ENCODE data around the gene SEC24B.
A peak's percentile ranks its signal among the peaks of the same experiment; 100 is the strongest.

SEC24B gene

GRCh38 chr4:109469915-109470314, 36.3 kb downstream of the SEC24B start:
- TF ChIP-seq, protein P1, sequence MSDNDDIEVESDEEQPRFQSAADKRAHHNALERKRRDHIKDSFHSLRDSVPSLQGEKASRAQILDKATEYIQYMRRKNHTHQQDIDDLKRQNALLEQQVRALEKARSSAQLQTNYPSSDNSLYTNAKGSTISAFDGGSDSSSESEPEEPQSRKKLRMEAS (IDR thresholded peaks at IDR 0.05; ENCODE audit: low read depth, low read length), result no peak
- TF ChIP-seq MYC (IDR thresholded peaks at IDR 0.05; ENCODE audit: low read depth, low read length), result no peak
- TF ChIP-seq POLR2A (IDR thresholded peaks at IDR 0.05; ENCODE audit: extremely low read depth, insufficient read length), result no peak
- TF ChIP-seq, protein P2, sequence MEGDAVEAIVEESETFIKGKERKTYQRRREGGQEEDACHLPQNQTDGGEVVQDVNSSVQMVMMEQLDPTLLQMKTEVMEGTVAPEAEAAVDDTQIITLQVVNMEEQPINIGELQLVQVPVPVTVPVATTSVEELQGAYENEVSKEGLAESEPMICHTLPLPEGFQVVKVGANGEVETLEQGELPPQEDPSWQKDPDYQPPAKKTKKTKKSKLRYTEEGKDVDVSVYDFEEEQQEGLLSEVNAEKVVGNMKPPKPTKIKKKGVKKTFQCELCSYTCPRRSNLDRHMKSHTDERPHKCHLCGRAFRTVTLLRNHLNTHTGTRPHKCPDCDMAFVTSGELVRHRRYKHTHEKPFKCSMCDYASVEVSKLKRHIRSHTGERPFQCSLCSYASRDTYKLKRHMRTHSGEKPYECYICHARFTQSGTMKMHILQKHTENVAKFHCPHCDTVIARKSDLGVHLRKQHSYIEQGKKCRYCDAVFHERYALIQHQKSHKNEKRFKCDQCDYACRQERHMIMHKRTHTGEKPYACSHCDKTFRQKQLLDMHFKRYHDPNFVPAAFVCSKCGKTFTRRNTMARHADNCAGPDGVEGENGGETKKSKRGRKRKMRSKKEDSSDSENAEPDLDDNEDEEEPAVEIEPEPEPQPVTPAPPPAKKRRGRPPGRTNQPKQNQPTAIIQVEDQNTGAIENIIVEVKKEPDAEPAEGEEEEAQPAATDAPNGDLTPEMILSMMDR (IDR thresholded peaks at IDR 0.05; ENCODE audit: low read depth, low read length), result no peak
- no peak overlapping the region for H3K4me3 ChIP-seq (ENCODE audit: low read depth, low read length)
- DNase-seq (ENCODE audit: low read depth), result no peak

GRCh38 chr4:109472343-109472761, 38.7 kb downstream of the SEC24B start:
- TF ChIP-seq, protein P2 (IDR thresholded peaks at IDR 0.05; ENCODE audit: low read depth, low read length), result no peak
- no peak for TF ChIP-seq POLR2A (IDR thresholded peaks at IDR 0.05; ENCODE audit: extremely low read depth, insufficient read length)
- no peak for TF ChIP-seq MYC (IDR thresholded peaks at IDR 0.05; ENCODE audit: low read depth, low read length)
- TF ChIP-seq, protein P1 (IDR thresholded peaks at IDR 0.05; ENCODE audit: low read depth, low read length), result no peak
- no peak overlapping the region for H3K4me3 ChIP-seq (ENCODE audit: low read depth, low read length)
- DNase-seq (ENCODE audit: low read depth), result peak; percentile 51

GRCh38 chr4:109473824-109474223, 40.2 kb downstream of the SEC24B start:
- no peak for DNase-seq (ENCODE audit: low read depth)
- TF ChIP-seq POLR2A (IDR thresholded peaks at IDR 0.05; ENCODE audit: extremely low read depth, insufficient read length), result no peak
- TF ChIP-seq, protein P2 (IDR thresholded peaks at IDR 0.05; ENCODE audit: low read depth, low read length), result no peak
- TF ChIP-seq MYC (IDR thresholded peaks at IDR 0.05; ENCODE audit: low read depth, low read length), result no peak
- TF ChIP-seq, protein P1 (IDR thresholded peaks at IDR 0.05; ENCODE audit: low read depth, low read length), result no peak
- H3K4me3 ChIP-seq (ENCODE audit: low read depth, low read length), result no peak overlapping the region

- TF ChIP-seq POLR2A (IDR thresholded peaks at IDR 0.05; ENCODE audit: extremely low read depth, insufficient read length) (no peak), MYC (IDR thresholded peaks at IDR 0.05; ENCODE audit: low read depth, low read length) (no peak)
- TF ChIP-seq, protein P1 (IDR thresholded peaks at IDR 0.05; ENCODE audit: low read depth, low read length), result no peak
- DNase-seq (ENCODE audit: low read depth), result no peak
- no peak overlapping the region for H3K4me3 ChIP-seq (ENCODE audit: low read depth, low read length)
Observed at GRCh38 chr4:109486007-109486406, 52.4 kb downstream of the SEC24B start.

DNA sequence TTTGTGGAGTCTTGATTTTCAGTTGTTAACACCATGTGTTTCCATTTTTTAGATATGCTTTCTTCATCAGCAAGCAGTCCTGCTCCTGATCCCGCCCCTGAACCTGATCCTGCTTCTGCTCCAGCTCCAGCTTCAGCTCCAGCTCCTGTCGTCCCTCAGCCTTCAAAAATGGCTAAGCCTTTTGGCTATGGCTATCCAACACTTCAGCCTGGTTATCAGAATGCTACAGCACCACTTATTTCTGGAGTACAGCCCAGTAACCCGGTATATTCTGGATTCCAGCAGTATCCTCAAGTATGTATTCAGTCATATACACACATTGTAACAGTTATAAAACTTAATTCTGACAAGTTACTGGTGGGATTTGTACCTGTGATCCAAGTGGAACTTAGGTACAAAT, 60.9 kb downstream of the SEC24B start:
- H3K4me3 ChIP-seq (ENCODE audit: low read depth, low read length), result no peak overlapping the region
- DNase-seq (ENCODE audit: low read depth), result no peak
- TF ChIP-seq MYC (IDR thresholded peaks at IDR 0.05; ENCODE audit: low read depth, low read length) (no peak), POLR2A (IDR thresholded peaks at IDR 0.05; ENCODE audit: extremely low read depth, insufficient read length) (no peak)
- TF ChIP-seq, protein P2 (IDR thresholded peaks at IDR 0.05; ENCODE audit: low read depth, low read length), result no peak
- TF ChIP-seq, protein P1 (IDR thresholded peaks at IDR 0.05; ENCODE audit: low read depth, low read length), result no peak

DNA sequence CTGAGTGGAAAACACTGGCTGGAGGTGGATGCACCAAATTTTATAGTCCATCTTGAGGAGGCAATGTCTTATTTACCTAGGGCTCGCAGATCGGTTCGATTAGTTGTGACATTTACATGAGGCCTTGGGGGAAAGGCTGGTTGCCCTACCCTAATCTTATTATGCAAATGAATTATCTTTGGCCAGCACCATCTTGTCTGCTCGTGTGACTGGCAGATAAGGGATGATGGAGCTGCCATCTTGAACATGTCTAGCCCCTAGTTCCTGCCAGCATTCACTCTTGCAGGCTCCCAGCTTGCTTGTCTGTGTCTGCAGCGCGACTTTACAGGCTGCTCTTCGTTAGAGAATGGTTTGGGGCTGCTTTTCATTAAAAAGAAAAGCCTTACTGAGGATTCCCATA, 61.9 kb downstream of the SEC24B start:
- no peak for DNase-seq (ENCODE audit: low read depth)
- no peak overlapping the region for H3K4me3 ChIP-seq (ENCODE audit: low read depth, low read length)
- TF ChIP-seq, protein P2 (IDR thresholded peaks at IDR 0.05; ENCODE audit: low read depth, low read length), result no peak
- no peak for TF ChIP-seq MYC (IDR thresholded peaks at IDR 0.05; ENCODE audit: low read depth, low read length)
- no peak for TF ChIP-seq POLR2A (IDR thresholded peaks at IDR 0.05; ENCODE audit: extremely low read depth, insufficient read length)
- TF ChIP-seq, protein P1 (IDR thresholded peaks at IDR 0.05; ENCODE audit: low read depth, low read length), result no peak

Data from NB4 (cell line).